GM19043 (cell line): ENCODE data around the gene IL23R.

ENCODE experiments used
- ATAC-seq: cut with Tn5 transposase; IDR thresholded peaks from one replicate; pipeline ENCODE4 v1.9.1; 2021; ENCODE audit warnings: low read depth; ENCODE audit not compliant: unreplicated experiment

Gene IL23R

DNA sequence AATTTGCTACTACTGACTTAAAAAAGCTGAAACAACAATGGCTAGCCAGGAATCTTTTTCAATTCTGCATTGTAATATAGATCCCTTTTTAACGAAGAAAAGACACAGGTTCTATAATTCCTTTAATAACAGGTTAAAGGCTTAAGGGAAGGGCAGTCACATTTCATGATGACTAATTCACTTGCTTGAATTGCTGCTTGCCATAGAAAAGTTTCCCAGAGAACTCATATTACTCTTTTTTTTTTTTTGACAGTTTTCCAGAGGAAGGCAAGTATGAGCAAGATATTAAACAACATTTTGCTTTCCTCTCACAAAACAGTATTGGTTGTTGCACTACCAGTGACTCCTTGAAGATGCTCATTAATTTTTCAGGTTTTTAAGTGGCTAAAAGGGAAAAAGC lies 60.9 kb downstream of the IL23R start:
- no peak for ATAC-seq

DNA sequence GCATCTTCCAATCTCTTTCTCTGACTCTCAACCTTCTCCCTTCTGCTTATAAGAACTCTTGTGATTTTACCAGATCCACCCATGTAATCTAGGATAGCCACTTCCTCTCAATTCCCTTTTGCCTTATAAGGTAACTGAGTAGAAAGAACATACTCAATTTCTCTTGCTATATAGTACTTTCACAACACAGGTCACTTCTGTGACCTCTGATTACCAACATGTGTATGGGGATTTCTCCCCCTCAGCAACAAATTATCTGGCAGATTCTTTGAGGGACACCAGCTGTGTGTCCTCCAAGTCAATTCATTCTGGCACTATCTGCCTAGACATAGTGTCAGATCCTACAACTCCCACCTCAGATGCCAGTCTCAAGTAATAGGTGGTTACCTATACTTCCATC lies 62.5 kb downstream of the IL23R start:
- no peak for ATAC-seq

DNA sequence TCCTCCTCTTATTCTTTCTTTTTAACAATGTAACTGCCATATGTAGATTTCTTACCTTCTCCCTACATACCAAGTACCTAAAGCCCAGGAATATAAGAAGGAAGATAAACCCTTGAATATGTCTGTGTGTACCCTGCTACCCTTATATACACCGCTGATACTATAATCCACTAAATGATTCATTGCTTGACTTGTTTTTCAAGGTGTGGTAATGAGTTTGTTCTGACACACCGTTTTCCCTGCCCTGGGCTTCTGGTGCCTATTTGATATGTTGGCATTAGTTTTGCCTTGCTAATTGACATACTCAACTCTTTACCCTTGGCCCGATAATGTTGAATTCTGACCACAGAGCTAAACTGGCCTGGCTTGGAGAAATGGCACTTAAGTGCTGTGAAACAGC lies 64.3 kb downstream of the IL23R start:
- ATAC-seq, result no peak

DNA sequence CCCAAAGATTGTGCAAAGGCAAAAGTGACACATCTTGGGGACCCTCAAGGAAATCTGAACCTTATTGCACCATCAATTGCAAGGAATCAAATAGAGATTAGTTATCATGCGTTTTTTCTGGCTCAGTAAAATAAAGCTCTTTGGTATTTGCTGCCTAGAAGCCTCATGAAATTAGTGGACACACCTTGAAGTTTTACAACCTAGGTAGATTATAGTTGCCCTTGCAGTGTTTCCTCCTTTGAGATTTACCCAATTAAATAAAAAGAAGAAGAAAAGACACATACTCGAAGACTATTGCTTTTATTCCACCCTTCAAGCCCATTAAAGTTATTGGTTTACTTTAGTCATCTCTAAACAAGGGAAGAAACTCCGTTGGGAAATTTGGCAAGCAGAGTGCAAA lies 70.0 kb downstream of the IL23R start:
- ATAC-seq, result no peak

DNA sequence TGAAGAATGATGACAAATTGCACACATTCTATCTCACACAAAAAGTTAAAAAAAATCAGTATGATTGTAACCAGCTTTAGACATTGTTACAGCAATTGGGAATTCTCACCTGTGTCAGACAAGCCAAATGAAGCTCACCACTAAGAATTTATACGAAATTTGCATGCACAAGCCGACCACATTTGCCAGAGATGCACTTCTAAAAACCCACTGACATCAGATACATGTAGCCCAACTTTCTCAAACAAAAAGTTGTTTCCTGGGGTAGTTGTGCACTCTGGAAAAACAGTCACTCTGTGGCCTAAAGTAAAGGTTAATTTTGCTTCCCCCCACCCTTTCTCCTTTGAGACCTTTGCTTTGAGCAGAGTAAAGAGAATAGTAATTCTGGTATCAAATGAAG lies 73.5 kb downstream of the IL23R start:
- ATAC-seq, result no peak

DNA sequence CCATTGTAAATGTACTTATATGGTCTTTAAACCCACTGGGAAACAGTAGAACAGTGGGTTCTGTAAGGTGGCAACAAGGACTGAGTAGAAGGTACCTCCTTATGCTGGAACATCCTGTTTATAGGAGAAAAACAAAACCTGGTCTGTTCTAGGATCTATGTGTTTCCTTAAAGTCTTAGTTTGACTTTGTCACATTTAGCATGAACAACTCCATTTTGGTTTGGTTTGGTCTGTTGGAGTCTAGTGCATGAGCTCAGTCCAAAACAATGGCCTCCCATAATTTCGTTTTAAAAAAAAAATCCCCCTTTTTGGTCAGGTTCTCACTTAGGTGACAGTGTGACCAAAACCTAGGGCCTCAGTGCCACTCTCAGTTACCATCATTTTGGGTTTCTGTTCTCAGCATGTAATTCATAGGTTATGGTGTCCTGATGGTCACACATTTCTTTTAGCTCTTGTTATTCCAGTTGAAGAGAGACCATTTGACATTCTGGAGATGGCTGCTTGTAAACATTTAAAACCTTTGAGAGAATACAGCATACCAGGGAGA lies 75.0 kb downstream of the IL23R start:
- ATAC-seq, result no peak

DNA sequence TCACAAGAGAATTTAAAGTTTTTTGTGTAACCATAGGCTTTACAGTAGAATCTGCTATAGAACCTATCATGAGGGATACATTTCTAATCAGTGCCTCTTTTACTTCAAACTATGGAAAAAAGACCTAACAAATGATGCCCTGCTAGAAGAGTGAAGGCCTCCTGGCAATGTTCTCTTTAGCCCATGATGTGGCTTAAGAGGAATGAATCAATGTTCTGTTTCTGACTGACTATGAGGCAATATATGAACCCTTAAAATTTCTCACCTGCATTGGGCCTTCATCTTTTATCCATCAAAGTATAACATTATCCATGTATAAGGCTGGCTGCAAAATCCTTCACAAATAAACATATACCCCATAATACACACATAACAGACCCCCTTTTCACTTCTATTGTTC lies 75.8 kb downstream of the IL23R start:
- no peak for ATAC-seq

DNA sequence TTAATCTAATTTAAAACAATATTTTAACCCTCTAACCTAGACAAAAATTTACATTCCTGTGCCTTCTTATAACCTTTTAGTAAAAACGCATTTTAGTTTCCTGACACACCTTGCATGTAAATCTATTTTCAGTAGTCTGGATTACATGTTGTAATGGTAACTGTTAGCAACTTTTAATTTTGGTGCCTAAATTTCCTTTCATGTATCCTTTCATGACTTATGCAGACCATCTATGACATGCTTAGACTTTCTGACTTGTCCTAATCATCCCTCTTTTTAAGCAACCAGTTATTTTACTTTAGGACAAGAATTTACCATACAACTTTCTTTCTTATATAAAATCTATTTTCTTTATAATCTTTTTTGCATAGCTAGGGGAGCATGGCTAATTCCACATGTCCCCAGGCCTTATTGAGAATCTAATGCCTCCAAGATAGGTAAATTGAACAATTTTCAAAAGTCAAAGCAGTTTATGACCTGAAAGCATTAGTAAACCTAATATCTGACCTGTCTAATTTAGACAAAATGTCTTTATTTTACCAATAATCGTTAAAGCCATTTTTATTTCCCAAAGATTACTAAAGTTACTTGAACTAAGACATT lies 83.9 kb downstream of the IL23R start:
- ATAC-seq, result no peak

DNA sequence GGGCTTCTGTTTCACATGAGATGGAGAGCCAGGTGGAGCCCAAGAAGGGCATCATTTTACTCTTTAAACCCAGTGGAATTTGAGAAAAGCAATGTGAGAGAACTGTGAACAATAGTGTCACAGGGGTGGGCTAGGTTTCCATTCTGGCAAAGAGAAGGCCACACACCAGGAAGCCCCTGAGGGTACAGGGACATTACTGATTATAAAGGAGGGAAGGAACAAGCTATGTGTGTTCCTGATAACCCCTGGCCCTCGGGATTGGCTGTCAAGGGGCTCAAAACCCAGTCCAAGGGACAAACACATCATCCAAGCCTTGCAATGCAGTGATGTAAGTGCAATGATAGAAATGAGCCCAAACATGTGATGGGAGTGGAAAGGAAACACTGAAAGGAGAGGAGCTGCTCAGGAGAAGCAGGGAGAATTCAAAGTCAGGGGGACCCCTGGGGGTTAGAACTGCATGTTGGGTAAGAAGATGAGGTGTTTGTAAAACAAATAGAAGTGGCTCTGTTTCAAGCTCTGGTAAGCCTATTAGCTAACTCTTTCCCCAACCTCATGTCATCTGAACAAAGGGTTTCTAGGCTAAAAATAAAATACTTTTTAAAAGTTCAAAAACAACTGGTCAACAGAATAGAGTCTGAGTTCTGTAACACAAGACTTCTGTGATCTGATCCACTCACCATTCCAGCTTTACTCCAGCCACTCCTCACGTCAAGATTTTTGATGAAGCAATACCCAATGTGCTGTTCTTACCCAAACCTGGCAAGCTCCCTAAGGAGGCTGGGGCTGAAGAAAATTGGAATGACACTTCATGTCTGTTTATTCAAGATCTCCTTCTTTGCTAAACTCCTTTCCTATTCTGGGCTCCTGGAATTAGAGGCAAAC lies 90.3 kb downstream of the IL23R start:
- ATAC-seq, result no peak

DNA sequence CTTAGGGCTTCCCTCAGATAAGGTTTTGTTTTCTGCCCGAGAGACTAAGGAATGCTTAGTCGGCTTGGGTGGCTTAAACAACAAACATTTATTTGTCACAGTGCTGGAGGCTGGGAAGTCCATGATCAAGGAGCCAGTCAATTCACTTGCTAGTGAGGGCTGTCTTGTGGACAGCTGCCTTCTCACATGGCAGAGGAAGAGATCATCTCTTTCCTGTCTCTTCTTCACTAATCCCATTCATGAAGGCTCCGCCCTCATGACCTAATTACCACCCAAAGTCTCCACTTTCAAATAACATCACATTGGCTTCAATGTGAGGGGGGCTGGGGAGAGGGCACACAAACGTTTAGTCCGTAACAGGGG lies 90.9 kb downstream of the IL23R start:
- no peak for ATAC-seq

DNA sequence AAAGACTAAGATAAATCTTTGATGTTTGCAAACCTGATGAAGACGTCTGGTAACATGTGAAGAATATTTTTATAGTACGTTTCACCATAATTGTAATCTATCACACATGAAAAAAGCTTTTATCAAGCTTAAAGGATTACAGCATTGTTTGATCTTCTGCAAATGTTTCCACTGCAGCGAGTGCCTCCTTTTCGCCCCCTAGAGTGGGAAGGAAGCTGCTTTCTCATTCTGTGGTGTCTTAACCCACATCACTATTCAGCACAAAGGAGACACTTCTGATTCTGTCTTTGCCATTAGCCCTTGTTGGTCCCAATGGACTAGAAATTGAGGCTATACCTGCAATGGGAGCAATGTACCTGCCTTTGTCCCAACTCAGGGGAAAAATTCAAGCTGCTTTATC lies 95.4 kb downstream of the IL23R start:
- no peak for ATAC-seq

DNA sequence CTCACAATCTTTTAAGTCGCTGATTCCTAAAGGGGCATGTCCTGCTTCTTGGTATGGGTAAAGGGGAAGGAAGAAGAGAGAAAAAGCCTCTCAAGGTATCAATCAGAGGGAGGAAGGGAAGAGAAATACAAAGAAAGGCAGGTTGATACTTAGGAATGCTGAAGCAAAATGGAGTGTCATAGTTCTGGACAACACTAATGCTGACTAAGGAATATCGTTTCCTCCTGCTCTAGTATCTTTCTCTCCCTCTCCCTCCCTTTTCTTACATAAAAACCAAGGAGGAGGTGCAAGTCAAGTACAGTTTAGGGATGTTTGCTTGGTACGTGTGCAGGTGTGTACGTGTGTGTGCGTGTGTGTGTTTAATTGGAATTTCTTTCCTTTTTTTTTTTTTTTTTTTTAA lies 96.5 kb downstream of the IL23R start:
- no peak for ATAC-seq

DNA sequence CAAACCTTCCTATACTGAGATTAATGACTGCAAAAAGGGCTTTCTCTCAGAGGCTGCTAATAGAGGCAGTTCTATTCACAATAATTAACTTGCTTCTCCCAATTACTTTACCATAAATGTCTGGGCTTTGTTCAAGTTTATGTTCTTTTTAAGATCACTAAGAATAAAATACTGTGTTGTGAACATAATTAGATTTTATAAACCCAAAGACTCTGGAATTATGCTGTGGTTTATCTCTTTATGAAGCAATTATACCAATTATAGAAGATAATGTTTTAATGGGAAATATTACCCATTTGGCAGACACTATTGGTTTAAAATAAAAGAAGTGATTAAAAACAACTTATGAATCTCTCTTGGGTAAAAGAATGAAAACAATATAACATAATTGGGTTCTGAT lies 97.9 kb downstream of the IL23R start:
- no peak for ATAC-seq

DNA sequence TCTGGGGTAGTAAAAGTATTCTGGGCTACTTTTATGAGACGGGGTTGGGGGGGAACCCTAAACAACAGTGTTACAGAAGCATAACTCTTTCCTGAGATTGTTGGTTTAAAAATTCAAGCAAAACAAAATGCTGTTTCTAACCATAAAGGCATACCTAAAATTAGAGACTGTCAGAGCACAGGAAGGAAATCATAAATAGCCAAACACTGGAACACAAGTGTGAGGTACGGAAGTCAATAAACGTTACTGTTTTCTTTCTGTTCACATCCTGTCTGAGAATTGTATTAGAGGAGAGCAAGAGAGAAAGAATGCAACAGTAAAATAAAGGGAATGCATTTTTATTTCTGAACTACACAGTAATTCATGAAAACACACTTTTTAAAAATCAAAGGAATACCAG lies 98.6 kb downstream of the IL23R start:
- no peak for ATAC-seq

DNA sequence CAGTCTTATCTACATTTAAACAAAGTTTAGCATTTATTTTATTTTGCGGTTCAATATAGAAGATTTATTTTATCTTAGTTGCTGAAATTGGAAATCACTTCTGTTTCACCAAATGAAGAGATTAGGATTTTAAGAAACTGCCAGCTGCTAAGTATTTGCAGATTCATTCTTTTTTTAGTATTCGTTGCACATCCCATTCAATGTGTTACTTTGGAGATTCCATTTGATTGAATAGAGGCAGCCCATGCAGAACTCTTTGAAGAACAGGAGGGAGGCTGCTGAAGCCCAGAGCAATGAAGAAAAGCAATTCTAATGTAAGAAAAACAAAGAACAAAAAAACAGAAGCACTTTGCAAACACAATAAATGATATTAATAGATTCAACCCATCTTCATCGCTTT lies 102.8 kb downstream of the IL23R start:
- ATAC-seq, result no peak

DNA sequence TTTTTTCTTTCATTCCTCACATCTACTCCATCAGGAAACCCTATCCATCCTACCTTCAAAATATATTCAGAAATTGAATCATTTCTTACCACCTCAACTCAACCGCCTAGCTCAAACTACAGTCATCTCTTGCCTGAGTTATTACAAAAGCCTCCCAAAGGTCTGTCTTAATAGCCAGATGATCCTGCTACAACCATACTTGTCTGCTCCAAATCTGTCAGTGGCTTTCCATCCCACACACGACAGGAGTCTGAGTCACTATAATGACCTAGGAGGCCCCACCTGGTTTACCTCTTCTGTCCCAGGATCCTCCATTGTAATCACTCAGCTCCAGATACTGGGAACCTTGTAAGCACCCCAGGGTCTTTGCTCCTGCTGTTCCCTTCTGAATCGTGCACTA lies 104.3 kb downstream of the IL23R start:
- no peak for ATAC-seq

DNA sequence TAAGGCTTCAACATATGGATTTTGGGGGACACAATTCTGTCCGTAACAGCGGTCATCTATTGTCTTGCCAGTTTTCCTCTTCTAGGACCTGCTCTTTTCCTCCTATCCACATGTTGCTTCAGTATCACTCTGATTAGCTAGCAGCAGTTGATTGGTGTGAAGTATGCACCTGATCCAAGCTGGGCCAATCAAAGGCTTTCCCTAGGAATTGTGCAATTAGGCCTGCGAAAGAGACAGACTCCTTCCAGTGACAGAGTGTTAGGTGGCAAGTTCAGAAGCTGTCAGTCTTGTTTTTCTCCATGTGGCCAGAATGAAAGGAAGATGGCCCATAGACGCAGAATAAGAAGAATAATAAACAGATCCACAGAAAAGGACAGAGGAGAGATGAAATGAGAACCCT lies 107.3 kb downstream of the IL23R start:
- no peak for ATAC-seq

DNA sequence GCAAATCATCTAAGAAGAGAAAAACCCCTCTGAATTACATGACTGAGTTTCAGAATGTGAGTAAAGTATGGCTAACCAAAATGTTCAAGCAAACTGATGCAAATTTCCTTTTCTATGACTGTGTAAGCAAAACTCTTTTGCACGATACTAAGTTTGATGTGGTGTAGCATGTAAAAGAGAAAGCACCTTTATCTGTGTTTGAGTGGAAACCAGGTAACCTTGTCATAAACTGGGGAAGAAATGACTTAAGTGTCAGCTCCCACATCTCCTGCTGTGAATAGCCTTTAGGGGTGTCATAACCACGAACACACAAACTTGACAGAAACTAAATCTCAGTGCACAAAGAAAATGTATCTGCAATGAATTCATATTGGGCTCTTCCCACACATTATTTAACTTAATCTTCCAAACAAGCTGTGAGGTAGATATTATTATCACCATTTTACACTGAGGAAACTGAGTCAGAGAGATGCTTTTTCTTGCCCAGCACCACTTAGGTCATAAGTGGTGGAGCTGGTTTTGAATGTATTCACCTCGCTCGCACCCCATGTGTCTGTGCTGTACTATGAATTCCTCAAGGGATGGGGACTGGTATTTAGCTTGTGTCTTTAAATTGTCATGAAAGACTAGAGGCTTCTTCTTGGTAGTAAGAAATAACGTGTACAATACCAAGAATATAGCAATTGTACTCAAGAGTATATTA lies 108.5 kb downstream of the IL23R start:
- ATAC-seq, result no peak

DNA sequence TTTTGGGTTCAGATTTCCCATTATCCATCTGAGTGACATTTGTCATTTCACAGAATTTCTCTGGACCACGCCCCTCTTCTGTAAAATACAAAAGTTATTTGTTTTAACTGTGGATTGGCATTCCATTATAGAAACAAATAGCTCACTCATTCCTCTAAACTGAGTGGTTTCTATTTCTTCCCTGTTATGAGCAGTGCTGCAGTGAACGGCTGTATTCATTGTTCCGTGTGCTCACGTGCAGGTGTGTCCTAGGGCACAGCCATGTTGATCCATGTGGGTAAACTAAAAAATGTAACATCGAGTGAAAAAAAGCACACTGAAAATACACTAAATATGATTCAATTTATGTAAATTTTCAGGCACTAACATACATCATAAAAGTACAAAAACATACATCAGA lies 114.4 kb downstream of the IL23R start:
- ATAC-seq, result no peak

DNA sequence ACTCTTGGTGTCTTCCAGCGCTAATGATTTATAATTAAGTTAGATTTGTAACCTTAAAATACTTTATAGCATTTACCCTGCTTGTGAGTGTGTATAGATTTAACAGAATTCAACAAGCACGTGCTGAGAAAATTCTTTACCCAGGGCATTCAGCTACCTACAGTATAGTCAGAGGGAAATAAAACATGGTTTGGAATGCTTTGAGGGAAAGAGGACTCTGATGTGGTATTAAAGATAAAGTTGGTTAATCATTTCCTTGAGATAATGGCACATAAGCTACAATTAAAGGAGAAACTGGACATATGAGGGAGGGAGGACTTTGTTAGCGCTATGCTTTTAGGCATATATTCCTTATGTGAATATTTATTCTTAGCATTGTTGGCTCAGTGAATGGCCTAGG lies 115.0 kb downstream of the IL23R start:
- no peak for ATAC-seq

DNA sequence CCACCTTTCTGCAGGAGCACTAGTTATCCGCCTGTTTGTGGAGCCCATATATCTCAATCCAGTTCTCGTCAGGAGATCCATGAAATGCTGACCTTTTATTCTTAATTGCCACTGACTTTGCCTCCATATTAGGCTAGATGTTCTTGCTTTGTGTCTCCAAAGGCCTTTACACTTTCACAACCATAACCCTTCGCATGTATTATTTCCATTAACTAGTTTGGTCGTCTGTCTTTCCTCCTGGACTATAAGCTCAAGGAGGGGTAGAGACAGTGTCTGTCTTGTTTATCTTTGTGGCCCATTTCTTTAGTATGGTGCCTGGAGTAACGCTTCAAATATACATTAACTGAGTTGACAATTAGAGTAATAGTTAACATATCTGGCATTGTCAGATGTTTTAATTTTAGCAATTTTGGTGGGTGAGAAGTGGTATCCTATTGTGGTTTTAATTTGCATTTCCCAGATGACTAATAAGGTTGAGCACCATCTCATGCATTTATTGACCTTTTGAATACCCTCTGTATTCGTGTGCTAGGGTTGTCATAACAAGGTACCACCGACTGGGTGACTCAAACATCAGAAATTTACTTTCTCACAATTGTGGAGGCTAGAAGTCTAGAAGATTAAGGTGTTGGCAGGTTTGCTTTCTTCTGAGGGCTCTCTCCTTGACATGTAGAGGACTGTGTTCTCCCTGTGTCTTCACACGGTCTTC lies 119.7 kb downstream of the IL23R start:
- ATAC-seq, result peak; percentile 95
